Trophoblast cell (in vitro differentiated cells and primary cell): Measurements from ENCODE around the gene ARHGAP26.

Source experiments
- DNase-seq, 2 donors: peaks; one replicate each; pipeline ENCODE4 v3.0.0-alpha.2; 2016
- H2AFZ ChIP-seq: 2 replicates; pipeline ENCODE4 v1.6.1; 2013; ENCODE audit warnings: low read length, moderate library complexity, mild to moderate bottlenecking; ENCODE audit not compliant: insufficient read depth, poor library complexity
- H2AK5ac ChIP-seq: 2 replicates; pipeline ENCODE4 v1.6.1; 2013; ENCODE audit warnings: mild to moderate bottlenecking, low read length
- H2BK120ac ChIP-seq: 2 replicates; pipeline ENCODE4 v1.6.1; 2013; ENCODE audit warnings: low read length, mild to moderate bottlenecking, moderate library complexity; ENCODE audit not compliant: insufficient read depth, poor library complexity
- H2BK12ac ChIP-seq: 2 replicates; pipeline ENCODE4 v1.6.1; 2013; ENCODE audit warnings: mild to moderate bottlenecking, low read length, moderate library complexity
- H2BK5ac ChIP-seq: 2 replicates; pipeline ENCODE4 v1.6.1; 2013; ENCODE audit warnings: low read length, low read depth, moderate library complexity, mild to moderate bottlenecking; ENCODE audit not compliant: poor library complexity
- H3K14ac ChIP-seq: 2 replicates; pipeline ENCODE4 v1.6.1; 2013; ENCODE audit warnings: mild to moderate bottlenecking, low read length
- H3K18ac ChIP-seq: 2 replicates; pipeline ENCODE4 v1.6.1; 2013; ENCODE audit warnings: mild to moderate bottlenecking, low read length
- H3K23ac ChIP-seq: 2 replicates; pipeline ENCODE4 v1.6.1; 2013; ENCODE audit warnings: low read length
- H3K27ac ChIP-seq: 2 replicates; pipeline ENCODE4 v1.5.1; 2013; ENCODE audit warnings: low read depth, mild to moderate bottlenecking, inconsistent platforms, low read length, moderate library complexity
- H3K27me3 ChIP-seq: 2 replicates; pipeline ENCODE4 v1.6.1; 2013; ENCODE audit warnings: inconsistent platforms, mild to moderate bottlenecking, low read length, moderate library complexity; ENCODE audit not compliant: insufficient read depth
- H3K36me3 ChIP-seq, 2 experiments: 1 replicate in 1 of 2; 2 replicates in 1 of 2; pipeline ENCODE4 v1.6.1; 2013; ENCODE audit warnings: low read length in 2 of 2, mild to moderate bottlenecking in 2 of 2, moderate library complexity in 1 of 2; ENCODE audit not compliant: insufficient read depth in 2 of 2, control insufficient read depth in 1 of 2
- H3K4ac ChIP-seq: 2 replicates; pipeline ENCODE4 v1.6.1; 2013; ENCODE audit warnings: low read depth, mild to moderate bottlenecking, low read length, moderate library complexity
- H3K4me1 ChIP-seq, 2 experiments: 1 replicate in 1 of 2; 2 replicates in 1 of 2; pipeline ENCODE4 v1.6.1; 2013; ENCODE audit warnings: low read length in 2 of 2, mild to moderate bottlenecking in 2 of 2, moderate library complexity in 1 of 2; ENCODE audit not compliant: insufficient read depth in 2 of 2, control insufficient read depth in 1 of 2
- H3K4me2 ChIP-seq: 2 replicates; pipeline ENCODE4 v1.6.1; 2013; ENCODE audit warnings: inconsistent platforms, mild to moderate bottlenecking, low read length, moderate library complexity
- H3K4me3 ChIP-seq: 2 replicates; pipeline ENCODE4 v1.5.1; 2013; ENCODE audit warnings: mild to moderate bottlenecking, low read depth, low read length, inconsistent platforms
- H3K79me1 ChIP-seq: one replicate; pipeline ENCODE4 v1.6.1; 2013; ENCODE audit warnings: low read length
- H3K79me2 ChIP-seq: 2 replicates; pipeline ENCODE4 v1.6.1; 2013; ENCODE audit warnings: low read length, mild to moderate bottlenecking; ENCODE audit not compliant: control insufficient read depth, insufficient read depth, poor library complexity
- H3K9ac ChIP-seq: 2 replicates; pipeline ENCODE4 v1.6.1; 2013; ENCODE audit warnings: mild to moderate bottlenecking, low read length
- H3K9me3 ChIP-seq: 2 replicates; pipeline ENCODE4 v1.6.1; 2013; ENCODE audit warnings: low read depth, mild to moderate bottlenecking, control low read depth, inconsistent platforms, low read length; ENCODE audit not compliant: insufficient read depth
- H4K12ac ChIP-seq: 2 replicates; pipeline ENCODE4 v1.6.1; 2013; ENCODE audit warnings: low read depth, mild to moderate bottlenecking, low read length, moderate library complexity
- H4K8ac ChIP-seq: 2 replicates; pipeline ENCODE4 v1.6.1; 2013; ENCODE audit warnings: low read depth, mild to moderate bottlenecking, low read length, moderate library complexity
- H4K91ac ChIP-seq: one replicate; pipeline ENCODE4 v1.6.1; 2013; ENCODE audit warnings: low read depth, mild to moderate bottlenecking, low read length, moderate library complexity
- WGBS: extraction: QIAGEN DNeasy Blood & Tissue Kit; methylation state at CpG from one replicate; pipeline ENCODE4 v1.1.7; 2013; ENCODE audit warnings: missing lambda C conversion rate; ENCODE audit not compliant: insufficient read length, insufficient coverage; ENCODE audit errors: extremely low coverage; 5-methylcytosine and 5-hydroxymethylcytosine counted together

Gene ARHGAP26

GRCh38 chr5:143274952-143275351 is 504.8 kb downstream of the ARHGAP26 start:
- Histone ChIP-seq H4K91ac (no peak overlapping the region), H2AK5ac (no peak overlapping the region), H3K79me2 (no peaks in the 10 kb centered on the region), H3K4ac (no peak overlapping the region), H3K23ac (no peak overlapping the region), H3K4me2 (no peak overlapping the region), H3K79me1 (no peaks in the 10 kb centered on the region), H3K14ac (no peak overlapping the region), H3K18ac (no peak overlapping the region), H3K4me1 (no peaks in the 10 kb centered on the region), H3K4me3 (no peak overlapping the region), H4K12ac (no peak overlapping the region), H2BK5ac (no peak overlapping the region), H3K36me3 (no peaks in the 10 kb centered on the region), H2BK12ac (no peak overlapping the region), H4K8ac (no peak overlapping the region), H2BK120ac (no peak overlapping the region), H3K27ac (no peak overlapping the region), H3K9me3 (no peaks in the 10 kb centered on the region), H3K27me3 (no peaks in the 10 kb centered on the region), H2AFZ (no peak overlapping the region), H3K9ac (no peak overlapping the region)
- DNase-seq = no peak
- no CpG with 5 or more reads among the region's 1 CpG for WGBS

- Histone ChIP-seq H3K4ac (no peak overlapping the region), H2AK5ac (no peak overlapping the region), H3K9me3 (no peaks in the 10 kb centered on the region), H3K79me2 (no peaks in the 10 kb centered on the region), H3K9ac (no peak overlapping the region), H2BK120ac (no peak overlapping the region), H3K23ac (no peak overlapping the region), H3K14ac (no peak overlapping the region), H2BK12ac (no peak overlapping the region), H3K27ac (no peak overlapping the region), H3K79me1 (no peaks in the 10 kb centered on the region), H4K91ac (no peak overlapping the region), H3K4me1 (no peaks in the 10 kb centered on the region), H3K27me3 (no peaks in the 10 kb centered on the region), H4K12ac (no peak overlapping the region), H2BK5ac (no peak overlapping the region), H2AFZ (no peak overlapping the region), H4K8ac (no peak overlapping the region), H3K36me3 (no peaks in the 10 kb centered on the region), H3K4me3 (no peak overlapping the region), H3K4me2 (no peak overlapping the region), H3K18ac (no peak overlapping the region)
- no CpG with 5 or more reads among the region's 6 CpGs for WGBS
- no peak for DNase-seq
Observed at GRCh38 chr5:143275512-143276363, 505.6 kb downstream of the ARHGAP26 start.

GRCh38 chr5:143277536-143277935 is 507.4 kb downstream of the ARHGAP26 start:
- Histone ChIP-seq H3K79me2 (no peaks in the 10 kb centered on the region), H2BK5ac (no peak overlapping the region), H4K8ac (no peak overlapping the region), H3K14ac (no peak overlapping the region), H2AFZ (no peak overlapping the region), H3K27ac (no peak overlapping the region), H3K4me1 (no peaks in the 10 kb centered on the region), H3K18ac (no peak overlapping the region), H3K9ac (no peak overlapping the region), H3K9me3 (no peaks in the 10 kb centered on the region), H3K4me2 (no peak overlapping the region), H2BK12ac (no peak overlapping the region), H4K91ac (no peak overlapping the region), H4K12ac (no peak overlapping the region), H3K36me3 (no peaks in the 10 kb centered on the region), H3K4me3 (no peak overlapping the region), H3K4ac (no peak overlapping the region), H3K79me1 (no peaks in the 10 kb centered on the region), H2AK5ac (no peak overlapping the region), H3K27me3 (no peaks in the 10 kb centered on the region), H3K23ac (no peak overlapping the region), H2BK120ac (no peak overlapping the region)
- DNase-seq = no peak
- WGBS = no CpG with 5 or more reads among the region's 2 CpGs
